Lower lobe of right lung (tissue), 2 donors: ENCODE measurements around the gene PC. TPM values are rescaled to one million over a fixed set of nuclear protein-coding genes. Genes with fewer than 3 reads are reported as not detected.

ENCODE experiments used
- ATAC-seq, 2 donors: fragments of 200-7000 bp; cut with Tn5 transposase; one replicate each; pipeline ENCODE4 v1.9.1; 2020 to 2022; ENCODE audit warnings: mild to moderate bottlenecking in 2 of 2, moderate library complexity in 2 of 2
- DNase-seq: peaks from one replicate; pipeline ENCODE4 v3.0.0-alpha.2; 2020
- H3K27ac ChIP-seq: fragments of 200-600 bp; one replicate; pipeline ENCODE4 v1.8.0; 2022
- H3K27me3 ChIP-seq: fragments of 200-600 bp; one replicate; pipeline ENCODE4 v1.8.0; 2022; ENCODE audit warnings: low read depth
- H3K36me3 ChIP-seq: fragments of 200-600 bp; one replicate; pipeline ENCODE4 v1.8.0; 2022; ENCODE audit warnings: mild to moderate bottlenecking
- H3K4me1 ChIP-seq: fragments of 200-600 bp; one replicate; pipeline ENCODE4 v1.8.0; 2022
- H3K4me3 ChIP-seq: fragments of 200-600 bp; one replicate; pipeline ENCODE4 v1.8.0; 2022; ENCODE audit warnings: mild to moderate bottlenecking
- H3K9me3 ChIP-seq: fragments of 200-600 bp; one replicate; pipeline ENCODE4 v1.8.0; 2022
- intact Hi-C: fragments of 100-400 bp; cut with DNase I; formaldehyde crosslinking; loops from one replicate; pipeline ENCODE4 v1.11.0; 2022
- total RNA-seq: library from RNA; stranded (reverse); fragmentation: NEBNext Ultra II Directional; extraction: Animal tissue kit (Norgen Biotek cat#: 25700); gene quantifications from one replicate; pipeline ENCODE4 v1.2.1, GENCODE V29; 2021
- TF ChIP-seq, protein P1 (sequence below): fragments of 200-600 bp; IDR thresholded peaks from one replicate; pipeline ENCODE4 v1.8.0; 2022; ENCODE audit warnings: antibody characterized with exemption, mild to moderate bottlenecking
- donor health status: DM: no; HTN: yes; CAD: no; lungs with severe emphysema.

PC gene
- total RNA-seq, 1 donor from 2014 or later: 14.7 TPM

DNA sequence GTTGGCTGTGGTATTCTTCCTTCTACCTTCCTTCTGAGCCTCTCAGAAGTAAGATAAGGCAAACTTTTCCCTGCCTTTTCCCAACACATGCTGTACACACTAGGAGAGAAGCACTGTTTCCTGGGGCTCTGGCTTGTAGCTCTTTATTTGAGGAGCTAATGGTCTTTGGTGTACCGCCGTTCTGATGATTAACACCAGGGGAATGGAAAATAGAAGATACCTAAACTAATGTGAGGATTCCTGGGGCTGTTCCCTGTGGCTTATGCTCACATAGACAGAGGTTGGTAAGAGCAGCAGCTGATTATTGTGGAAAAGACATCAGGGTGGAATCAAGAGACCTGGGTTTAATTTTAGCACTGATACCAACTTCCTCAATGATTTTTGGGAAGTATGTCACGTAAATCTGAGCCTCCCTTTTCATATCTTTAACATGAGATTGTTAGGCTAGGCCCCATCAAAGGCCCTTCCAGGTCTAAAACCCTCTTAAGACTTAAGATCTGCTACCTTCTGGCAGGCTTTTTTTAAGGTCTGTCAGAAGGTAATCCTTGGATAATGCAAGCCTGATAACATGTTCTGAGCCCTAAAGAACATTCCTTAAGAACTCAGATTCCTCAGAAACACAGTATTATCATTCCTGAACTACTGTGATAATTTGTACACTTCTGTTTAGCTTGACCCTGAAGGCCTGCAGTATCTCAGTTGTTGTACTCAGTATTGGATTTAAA lies 139.8 kb downstream of the PC start:
- TF ChIP-seq, protein P1, sequence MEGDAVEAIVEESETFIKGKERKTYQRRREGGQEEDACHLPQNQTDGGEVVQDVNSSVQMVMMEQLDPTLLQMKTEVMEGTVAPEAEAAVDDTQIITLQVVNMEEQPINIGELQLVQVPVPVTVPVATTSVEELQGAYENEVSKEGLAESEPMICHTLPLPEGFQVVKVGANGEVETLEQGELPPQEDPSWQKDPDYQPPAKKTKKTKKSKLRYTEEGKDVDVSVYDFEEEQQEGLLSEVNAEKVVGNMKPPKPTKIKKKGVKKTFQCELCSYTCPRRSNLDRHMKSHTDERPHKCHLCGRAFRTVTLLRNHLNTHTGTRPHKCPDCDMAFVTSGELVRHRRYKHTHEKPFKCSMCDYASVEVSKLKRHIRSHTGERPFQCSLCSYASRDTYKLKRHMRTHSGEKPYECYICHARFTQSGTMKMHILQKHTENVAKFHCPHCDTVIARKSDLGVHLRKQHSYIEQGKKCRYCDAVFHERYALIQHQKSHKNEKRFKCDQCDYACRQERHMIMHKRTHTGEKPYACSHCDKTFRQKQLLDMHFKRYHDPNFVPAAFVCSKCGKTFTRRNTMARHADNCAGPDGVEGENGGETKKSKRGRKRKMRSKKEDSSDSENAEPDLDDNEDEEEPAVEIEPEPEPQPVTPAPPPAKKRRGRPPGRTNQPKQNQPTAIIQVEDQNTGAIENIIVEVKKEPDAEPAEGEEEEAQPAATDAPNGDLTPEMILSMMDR: no peak
- no peaks in the 10 kb centered on the region for H3K4me1 ChIP-seq
- intact Hi-C loops: no loop called here
- no peaks in the 10 kb centered on the region for H3K27me3 ChIP-seq
- ATAC-seq (no peak), DNase-seq (no peak)
- no peaks in the 10 kb centered on the region for H3K9me3 ChIP-seq
- no peak overlapping the region for H3K27ac ChIP-seq
- no peaks in the 10 kb centered on the region for H3K36me3 ChIP-seq
- no peak overlapping the region for H3K4me3 ChIP-seq

DNA sequence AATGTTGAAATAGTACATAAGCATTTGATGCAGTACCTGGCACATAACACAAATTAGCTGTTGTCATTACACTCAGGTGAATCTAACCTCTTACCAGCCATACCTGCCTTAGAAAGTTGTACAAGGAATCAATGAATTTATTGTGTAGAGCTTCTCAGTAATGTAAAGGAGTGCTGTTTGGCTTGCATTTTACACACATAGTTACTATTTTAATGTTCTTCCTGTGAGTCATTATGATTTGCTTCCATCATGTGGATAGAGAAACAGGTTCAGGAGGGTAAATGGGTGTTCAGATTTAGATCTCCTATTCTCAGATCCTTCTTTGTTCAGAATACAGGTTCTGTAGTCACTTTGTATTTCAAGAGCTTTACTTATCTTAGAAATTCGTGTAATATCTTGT lies 142.5 kb downstream of the PC start:
- DNase-seq (no peak), ATAC-seq (no peak)
- Histone ChIP-seq H3K27ac (no peak overlapping the region), H3K4me1 (no peaks in the 10 kb centered on the region), H3K27me3 (no peaks in the 10 kb centered on the region), H3K4me3 (no peak overlapping the region), H3K36me3 (no peaks in the 10 kb centered on the region), H3K9me3 (no peaks in the 10 kb centered on the region)
- intact Hi-C loops: no loop called here
- TF ChIP-seq, protein P1: no peak

DNA sequence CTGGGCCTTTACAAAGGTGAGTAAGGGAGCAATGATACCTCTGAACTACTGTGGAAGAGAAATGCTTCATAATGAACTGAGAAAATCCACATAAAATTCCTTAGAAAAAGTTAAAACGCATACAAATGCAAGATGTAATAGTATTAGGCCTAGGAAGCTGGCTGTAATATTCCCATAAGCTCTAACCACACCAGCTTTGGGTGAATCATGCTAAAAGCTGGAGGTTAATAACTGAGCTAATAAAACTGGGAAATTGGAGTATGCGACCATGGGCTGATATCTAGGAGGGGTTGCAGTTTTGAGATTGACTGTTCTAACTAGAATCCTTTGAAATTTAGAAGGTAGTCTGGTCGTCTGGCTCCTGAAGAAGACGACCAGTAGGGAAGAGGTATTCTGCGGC lies 143.5 kb downstream of the PC start:
- no peaks in the 10 kb centered on the region for H3K27me3 ChIP-seq
- ATAC-seq: no peak
- H3K4me3 ChIP-seq: no peak overlapping the region
- TF ChIP-seq, protein P1: no peak
- H3K27ac ChIP-seq: no peak overlapping the region
- intact Hi-C loops: no loop called here
- no peaks in the 10 kb centered on the region for H3K9me3 ChIP-seq
- no peak for DNase-seq
- no peaks in the 10 kb centered on the region for H3K4me1 ChIP-seq
- H3K36me3 ChIP-seq: no peaks in the 10 kb centered on the region

- TF ChIP-seq, protein P1: no peak
- Histone ChIP-seq H3K36me3 (no peaks in the 10 kb centered on the region), H3K9me3 (no peaks in the 10 kb centered on the region), H3K4me3 (no peak overlapping the region), H3K4me1 (no peaks in the 10 kb centered on the region), H3K27me3 (no peaks in the 10 kb centered on the region), H3K27ac (no peak overlapping the region)
- no peak for DNase-seq
- intact Hi-C loops: no loop called here
- ATAC-seq: no peak
Measured at GRCh38 chr11:66810576-66811185, 147.5 kb downstream of the PC start.

- TF ChIP-seq, protein P1: no peak
- Histone ChIP-seq H3K27me3 (no peaks in the 10 kb centered on the region), H3K4me1 (no peaks in the 10 kb centered on the region), H3K27ac (no peak overlapping the region), H3K4me3 (no peak overlapping the region), H3K9me3 (no peaks in the 10 kb centered on the region), H3K36me3 (no peaks in the 10 kb centered on the region)
- intact Hi-C loops: no loop called here
- ATAC-seq (no peak), DNase-seq (no peak)
Measured at GRCh38 chr11:66809592-66809991, 148.6 kb downstream of the PC start.
